ENCODE results near the gene LPAR6. TPM values are rescaled to one million over a fixed set of nuclear protein-coding genes. Genes with fewer than 3 reads are reported as not detected.

LPAR6 gene
- total RNA-seq, 2 experiments from 2014 or later, result not detected

DNA sequence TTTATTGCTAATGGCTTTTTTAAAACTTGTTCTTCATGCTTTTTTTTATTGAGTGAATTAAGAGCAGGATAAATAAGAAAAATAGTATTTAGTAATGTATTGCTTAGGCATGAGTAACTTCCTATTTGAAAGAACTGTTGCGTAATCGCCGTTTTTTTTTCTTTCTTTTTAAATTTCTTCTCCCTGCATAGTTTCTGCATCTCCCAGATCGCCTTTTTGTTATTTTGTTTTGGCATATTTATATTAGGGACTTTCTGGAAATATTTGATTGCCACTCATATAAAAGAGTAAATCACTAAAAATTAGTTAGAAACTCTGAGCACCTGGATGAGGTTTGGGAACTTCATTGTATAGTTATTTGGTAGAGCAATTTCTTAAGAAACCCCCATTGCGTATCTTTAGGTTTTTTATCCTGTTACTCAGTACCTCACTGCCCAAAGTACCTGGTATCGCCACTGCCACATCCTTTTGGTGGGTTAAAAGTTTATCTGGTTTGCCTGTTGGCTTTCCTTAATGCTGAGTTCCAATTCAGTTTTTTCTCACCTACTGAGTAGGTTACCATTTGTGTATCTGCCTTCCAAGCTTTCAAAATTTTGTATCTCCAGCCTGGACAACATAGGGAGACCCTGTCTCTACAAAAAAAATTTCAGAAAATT is 36.2 kb upstream of the LPAR6 start:
- ChIA-PET CTCF (ENCODE audit: unreplicated experiment) (no interaction called here), POLR2A (no interaction called here)
- no TSS peak for BruUV-seq (replicated peaks)
- Histone ChIP-seq H2AFZ (ENCODE audit: low read length) (no peak overlapping the region), H3K9me3 (ENCODE audit: low read length) (peaks cover 25% of the 10 kb centered on the region), H3K4me1 (ENCODE audit: insufficient read depth, low read length, poor library complexity, severe bottlenecking) (no peaks in the 10 kb centered on the region), H3K36me3 (ENCODE audit: insufficient read depth, low read length) (peaks cover 41% of the 10 kb centered on the region), H3K4me3 (ENCODE audit: low read depth, low read length, poor library complexity, severe bottlenecking) (no peak overlapping the region), H3K79me2 (ENCODE audit: insufficient read depth, low read depth, low read length) (no peaks in the 10 kb centered on the region; the same call in 1 of the 2 replicates), H3K9me2 (ENCODE audit: insufficient read depth, low read length) (no peaks in the 10 kb centered on the region), H3K4me2 (ENCODE audit: low read length) (no peak overlapping the region), H4K20me1 (ENCODE audit: insufficient read depth, low read length) (no peaks in the 10 kb centered on the region), H3K27ac (ENCODE audit: low read depth, low read length, poor library complexity, severe bottlenecking) (no peak overlapping the region)
- no peak for DNase-seq (ENCODE audit: low spot score)
- intact Hi-C loops (cut with micrococcal nuclease; ENCODE audit: unreplicated experiment), result no loop called here
- TF ChIP-seq EZH2phosphoT487 (IDR thresholded peaks at IDR 0.05; ENCODE audit: borderline replicate concordance, low read depth, low read length), result no peak
- TF ChIP-seq, protein P1, sequence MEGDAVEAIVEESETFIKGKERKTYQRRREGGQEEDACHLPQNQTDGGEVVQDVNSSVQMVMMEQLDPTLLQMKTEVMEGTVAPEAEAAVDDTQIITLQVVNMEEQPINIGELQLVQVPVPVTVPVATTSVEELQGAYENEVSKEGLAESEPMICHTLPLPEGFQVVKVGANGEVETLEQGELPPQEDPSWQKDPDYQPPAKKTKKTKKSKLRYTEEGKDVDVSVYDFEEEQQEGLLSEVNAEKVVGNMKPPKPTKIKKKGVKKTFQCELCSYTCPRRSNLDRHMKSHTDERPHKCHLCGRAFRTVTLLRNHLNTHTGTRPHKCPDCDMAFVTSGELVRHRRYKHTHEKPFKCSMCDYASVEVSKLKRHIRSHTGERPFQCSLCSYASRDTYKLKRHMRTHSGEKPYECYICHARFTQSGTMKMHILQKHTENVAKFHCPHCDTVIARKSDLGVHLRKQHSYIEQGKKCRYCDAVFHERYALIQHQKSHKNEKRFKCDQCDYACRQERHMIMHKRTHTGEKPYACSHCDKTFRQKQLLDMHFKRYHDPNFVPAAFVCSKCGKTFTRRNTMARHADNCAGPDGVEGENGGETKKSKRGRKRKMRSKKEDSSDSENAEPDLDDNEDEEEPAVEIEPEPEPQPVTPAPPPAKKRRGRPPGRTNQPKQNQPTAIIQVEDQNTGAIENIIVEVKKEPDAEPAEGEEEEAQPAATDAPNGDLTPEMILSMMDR (conservative IDR thresholded peaks at IDR 0.05; ENCODE audit: low read length), result no peak

DNA sequence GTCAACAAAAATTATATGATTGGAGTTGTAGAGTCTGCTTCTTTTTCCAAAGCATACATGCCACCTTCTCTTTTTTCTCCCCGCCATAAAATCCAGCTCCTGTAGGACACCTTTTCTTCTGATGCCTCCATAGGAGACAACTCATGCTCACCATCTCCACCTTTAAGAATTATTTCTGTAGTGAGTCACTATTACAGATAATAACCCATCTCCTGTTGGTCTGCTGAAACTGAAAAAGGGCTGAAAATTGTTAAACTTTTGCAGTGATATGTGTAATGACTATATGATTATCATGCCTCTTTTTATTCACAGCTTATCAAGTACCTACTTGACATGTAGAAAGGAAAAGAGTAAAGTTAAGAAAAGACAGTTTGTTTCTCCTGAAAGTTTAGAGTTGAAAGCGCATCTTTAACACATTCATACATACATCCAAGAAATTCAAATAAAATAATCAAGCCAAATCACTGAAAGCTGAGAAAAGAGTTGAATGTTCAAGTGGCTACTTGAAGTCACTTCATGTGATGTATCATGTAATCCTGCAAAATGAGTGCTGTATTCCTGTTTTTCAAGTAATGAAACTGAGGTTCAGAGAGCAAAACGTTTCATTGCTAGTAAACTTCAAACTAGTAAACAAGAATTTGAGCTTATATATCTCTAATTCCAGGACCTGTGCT is 35.5 kb upstream of the LPAR6 start:
- Histone ChIP-seq H3K9me2 (ENCODE audit: insufficient read depth, low read length) (no peaks in the 10 kb centered on the region), H3K79me2 (ENCODE audit: insufficient read depth, low read depth, low read length) (no peaks in the 10 kb centered on the region; the same call in 1 of the 2 replicates), H3K27ac (ENCODE audit: low read depth, low read length, poor library complexity, severe bottlenecking) (no peak overlapping the region), H3K4me1 (ENCODE audit: insufficient read depth, low read length, poor library complexity, severe bottlenecking) (no peaks in the 10 kb centered on the region), H2AFZ (ENCODE audit: low read length) (no peak overlapping the region), H3K4me3 (ENCODE audit: low read depth, low read length, poor library complexity, severe bottlenecking) (no peak overlapping the region), H4K20me1 (ENCODE audit: insufficient read depth, low read length) (no peaks in the 10 kb centered on the region), H3K4me2 (ENCODE audit: low read length) (no peak overlapping the region), H3K36me3 (ENCODE audit: insufficient read depth, low read length) (peaks cover 38% of the 10 kb centered on the region), H3K9me3 (ENCODE audit: low read length) (peaks cover 25% of the 10 kb centered on the region)
- ChIA-PET CTCF (ENCODE audit: unreplicated experiment) (no interaction called here), POLR2A (interaction anchor here (1.6 kb wide), 1 partner anchor 23 kb away, joined by 4 read pairs; no protein-coding TSS in a partner anchor)
- TF ChIP-seq EZH2phosphoT487 (IDR thresholded peaks at IDR 0.05; ENCODE audit: borderline replicate concordance, low read depth, low read length), result no peak
- TF ChIP-seq, protein P1 (conservative IDR thresholded peaks at IDR 0.05; ENCODE audit: low read length), result no peak
- no peak for DNase-seq (ENCODE audit: low spot score)
- no TSS peak for BruUV-seq (replicated peaks)
- intact Hi-C loops (cut with micrococcal nuclease; ENCODE audit: unreplicated experiment), result no loop called here

DNA sequence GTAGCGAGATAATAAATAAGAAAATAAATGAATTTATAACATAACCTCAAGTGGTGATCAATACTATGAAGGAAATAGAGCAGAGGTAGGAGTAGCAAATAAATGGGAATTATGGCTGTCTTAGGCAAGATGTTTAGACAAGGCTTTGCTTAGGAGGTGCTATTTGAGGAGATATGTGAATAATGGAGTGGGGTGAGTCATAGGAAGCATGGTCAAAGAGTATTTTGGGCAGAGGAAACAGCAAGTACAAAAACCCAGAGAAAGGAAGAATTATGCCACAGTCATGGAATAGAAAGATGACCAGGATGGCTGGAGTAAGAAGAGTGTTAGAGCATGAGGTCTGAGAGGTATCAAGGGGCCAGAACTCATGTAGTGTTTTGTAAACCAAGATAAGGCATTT is 33.6 kb upstream of the LPAR6 start:
- no peak overlapping the region for H3K4me3 ChIP-seq (ENCODE audit: low read depth, low read length, poor library complexity, severe bottlenecking)
- POLR2A ChIA-PET, result no interaction called here
- no peak for DNase-seq (ENCODE audit: low spot score)
- H3K4me2 ChIP-seq (ENCODE audit: low read length), result no peak overlapping the region
- no peak overlapping the region for H2AFZ ChIP-seq (ENCODE audit: low read length)
- H3K4me1 ChIP-seq (ENCODE audit: insufficient read depth, low read length, poor library complexity, severe bottlenecking), result no peaks in the 10 kb centered on the region
- no peaks in the 10 kb centered on the region; the same call in 1 of the 2 replicates for H3K79me2 ChIP-seq (ENCODE audit: insufficient read depth, low read depth, low read length)
- H3K27ac ChIP-seq (ENCODE audit: low read depth, low read length, poor library complexity, severe bottlenecking), result no peak overlapping the region
- BruUV-seq (replicated peaks), result no TSS peak
- H4K20me1 ChIP-seq (ENCODE audit: insufficient read depth, low read length), result no peaks in the 10 kb centered on the region
- intact Hi-C loops (cut with micrococcal nuclease; ENCODE audit: unreplicated experiment), result no loop called here
- CTCF ChIA-PET (ENCODE audit: unreplicated experiment), result no interaction called here
- no peaks in the 10 kb centered on the region for H3K9me2 ChIP-seq (ENCODE audit: insufficient read depth, low read length)
- TF ChIP-seq EZH2phosphoT487 (IDR thresholded peaks at IDR 0.05; ENCODE audit: borderline replicate concordance, low read depth, low read length), result no peak
- TF ChIP-seq, protein P1 (conservative IDR thresholded peaks at IDR 0.05; ENCODE audit: low read length), result no peak
- peaks cover 18% of the 10 kb centered on the region for H3K9me3 ChIP-seq (ENCODE audit: low read length)
- peaks cover 29% of the 10 kb centered on the region for H3K36me3 ChIP-seq (ENCODE audit: insufficient read depth, low read length)
